DND-41 (cell line): ENCODE measurements around the gene DEPP1.

Source experiments
- ATAC-seq: fragments of 200-7000 bp; cut with Tn5 transposase; 3 replicates; pipeline ENCODE4 v1.9.1; 2021; ENCODE audit warnings: low read depth; ENCODE audit not compliant: insufficient read depth
- DNase-seq: peaks from one replicate; pipeline ENCODE4 v3.0.0-alpha.2; 2020
- H2AFZ ChIP-seq: 2 replicates; pipeline ENCODE4 v1.6.0; 2012; ENCODE audit warnings: low read depth, low read length
- H3K27ac ChIP-seq: 2 replicates; pipeline ENCODE4 v1.5.1; 2012; ENCODE audit warnings: low read length, inconsistent platforms
- H3K27me3 ChIP-seq: fragments of 200-600 bp; sonication (generic); 2 replicates; pipeline ENCODE4 v1.6.0; 2012; ENCODE audit warnings: low read length, mild to moderate bottlenecking, inconsistent platforms; ENCODE audit not compliant: insufficient read depth, poor library complexity
- H3K36me3 ChIP-seq: 2 replicates; pipeline ENCODE4 v1.5.1; 2012; ENCODE audit warnings: low read length, inconsistent platforms; ENCODE audit not compliant: insufficient read depth
- H3K4me1 ChIP-seq: 2 replicates; pipeline ENCODE4 v1.5.1; 2012; ENCODE audit warnings: mild to moderate bottlenecking, low read length; ENCODE audit not compliant: insufficient read depth
- H3K4me2 ChIP-seq: 2 replicates; pipeline ENCODE4 v1.6.0; 2012; ENCODE audit warnings: mild to moderate bottlenecking, moderate library complexity, low read length, inconsistent platforms; ENCODE audit not compliant: insufficient read depth
- H3K4me3 ChIP-seq, 2 experiments: fragments of 200-600 bp in 1 of 2; shearing (Covaris generic) in 1 of 2; 2 replicates each; pipeline ENCODE4 v1.5.1; 2012 to 2016; ENCODE audit warnings: inconsistent platforms in 2 of 2, low read length in 2 of 2, mild to moderate bottlenecking in 2 of 2, low read depth in 1 of 2, moderate library complexity in 1 of 2
- H3K79me2 ChIP-seq: 2 replicates; pipeline ENCODE4 v1.6.0; 2012; ENCODE audit warnings: low read length, inconsistent platforms; ENCODE audit not compliant: insufficient read depth
- H3K9ac ChIP-seq: 2 replicates; pipeline ENCODE4 v1.6.0; 2012; ENCODE audit warnings: low read depth, mild to moderate bottlenecking, inconsistent platforms, low read length, moderate library complexity
- H3K9me3 ChIP-seq: 2 replicates; pipeline ENCODE4 v1.5.1; 2012; ENCODE audit warnings: low read length, moderate library complexity, mild to moderate bottlenecking, inconsistent platforms; ENCODE audit not compliant: insufficient read depth, severe bottlenecking
- H4K20me1 ChIP-seq: 2 replicates; pipeline ENCODE4 v1.6.0; 2012; ENCODE audit warnings: low read length; ENCODE audit not compliant: insufficient read depth
- EZH2 ChIP-seq: IDR thresholded peaks from 3 replicates; pipeline ENCODE4 v1.6.1; 2012; ENCODE audit warnings: borderline replicate concordance, low read depth, mild to moderate bottlenecking, moderate library complexity, low read length, inconsistent platforms; ENCODE audit not compliant: severe bottlenecking
- TF ChIP-seq, protein P1 (sequence below): IDR thresholded peaks from 2 replicates; pipeline ENCODE4 v1.5.1; 2012; ENCODE audit warnings: borderline replicate concordance, low read length, moderate library complexity, mild to moderate bottlenecking; ENCODE audit not compliant: poor library complexity, severe bottlenecking; ENCODE audit errors: extremely low read depth

The DEPP1 gene

DNA sequence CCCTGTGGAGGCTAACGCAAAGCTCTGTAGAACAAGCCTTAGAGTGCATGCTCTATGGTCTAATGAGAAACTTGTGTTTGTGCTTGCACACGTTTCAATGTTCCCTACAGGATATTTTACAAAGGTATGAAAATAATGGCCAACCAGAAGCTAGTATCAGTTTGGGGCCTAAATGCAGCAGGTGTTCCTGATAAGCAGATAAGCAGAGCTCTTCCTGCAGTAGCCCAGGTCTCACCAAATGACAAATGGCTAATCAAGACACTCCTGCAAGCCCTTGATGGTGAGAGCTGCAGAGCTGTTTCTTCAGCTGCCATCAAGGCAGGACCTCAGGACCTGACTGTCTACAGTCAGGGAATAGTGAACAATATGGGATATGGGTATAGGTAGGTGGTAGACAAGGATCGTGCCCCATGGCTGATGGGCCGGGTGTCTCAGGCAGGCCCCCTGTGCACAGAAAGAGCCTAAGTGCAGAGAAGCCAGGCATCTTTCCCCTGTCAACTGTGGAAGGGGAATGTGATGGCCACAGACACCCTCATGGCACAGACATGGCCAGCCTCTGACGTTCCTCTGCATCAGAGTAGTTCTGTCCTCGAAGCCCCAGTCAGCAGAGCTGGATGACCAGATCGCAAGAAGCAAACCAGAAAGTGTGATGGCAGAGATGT, 42.2 kb downstream of the DEPP1 start:
- DNase-seq = no peak
- TF ChIP-seq, protein P1, sequence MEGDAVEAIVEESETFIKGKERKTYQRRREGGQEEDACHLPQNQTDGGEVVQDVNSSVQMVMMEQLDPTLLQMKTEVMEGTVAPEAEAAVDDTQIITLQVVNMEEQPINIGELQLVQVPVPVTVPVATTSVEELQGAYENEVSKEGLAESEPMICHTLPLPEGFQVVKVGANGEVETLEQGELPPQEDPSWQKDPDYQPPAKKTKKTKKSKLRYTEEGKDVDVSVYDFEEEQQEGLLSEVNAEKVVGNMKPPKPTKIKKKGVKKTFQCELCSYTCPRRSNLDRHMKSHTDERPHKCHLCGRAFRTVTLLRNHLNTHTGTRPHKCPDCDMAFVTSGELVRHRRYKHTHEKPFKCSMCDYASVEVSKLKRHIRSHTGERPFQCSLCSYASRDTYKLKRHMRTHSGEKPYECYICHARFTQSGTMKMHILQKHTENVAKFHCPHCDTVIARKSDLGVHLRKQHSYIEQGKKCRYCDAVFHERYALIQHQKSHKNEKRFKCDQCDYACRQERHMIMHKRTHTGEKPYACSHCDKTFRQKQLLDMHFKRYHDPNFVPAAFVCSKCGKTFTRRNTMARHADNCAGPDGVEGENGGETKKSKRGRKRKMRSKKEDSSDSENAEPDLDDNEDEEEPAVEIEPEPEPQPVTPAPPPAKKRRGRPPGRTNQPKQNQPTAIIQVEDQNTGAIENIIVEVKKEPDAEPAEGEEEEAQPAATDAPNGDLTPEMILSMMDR = no peak
- no peak for TF ChIP-seq EZH2

GRCh38 chr10:44935966-44936295, 42.7 kb downstream of the DEPP1 start:
- H3K4me1 ChIP-seq = peaks cover 33% of the 10 kb centered on the region
- peak; percentile 42 for DNase-seq
- no peaks in the 10 kb centered on the region for H3K9me3 ChIP-seq
- H3K79me2 ChIP-seq = no peaks in the 10 kb centered on the region
- peak overlapping the region; percentile 48 for H3K27ac ChIP-seq
- H3K36me3 ChIP-seq = no peaks in the 10 kb centered on the region
- no peak overlapping the region; the same call in 1 of the 2 replicates for H3K4me2 ChIP-seq
- no peaks in the 10 kb centered on the region for H4K20me1 ChIP-seq
- H3K27me3 ChIP-seq = no peaks in the 10 kb centered on the region
- TF ChIP-seq, protein P1 = no peak
- no peak for TF ChIP-seq EZH2
- no peak overlapping the region for H3K4me3 ChIP-seq
- H3K9ac ChIP-seq = 0 out of 2 replicates have a peak overlapping the region, but pooled peaks have one; percentile 3
- H2AFZ ChIP-seq = peak overlapping the region; percentile 23
- ATAC-seq = peak; percentile 4; the same call in 1 of the 3 replicates

More for the DNA sequence above, 42.2 kb downstream of the DEPP1 start:
- Histone ChIP-seq H3K27ac (peak overlapping the region; percentile 48), H3K9me3 (no peaks in the 10 kb centered on the region), H3K4me3 (no peak overlapping the region), H3K4me1 (peaks cover 33% of the 10 kb centered on the region), H2AFZ (peak overlapping the region; percentile 23; the same call in 1 of the 2 replicates), H3K36me3 (no peaks in the 10 kb centered on the region), H3K79me2 (no peaks in the 10 kb centered on the region), H3K4me2 (no peak overlapping the region), H4K20me1 (no peaks in the 10 kb centered on the region), H3K27me3 (no peaks in the 10 kb centered on the region), H3K9ac (no peak overlapping the region)
- 0 out of 3 replicates have a peak, but pooled peaks have one; percentile 6 for ATAC-seq

- Histone ChIP-seq H4K20me1 (no peaks in the 10 kb centered on the region), H3K4me1 (peaks cover 33% of the 10 kb centered on the region), H2AFZ (peak overlapping the region; percentile 23; the same call in 1 of the 2 replicates), H3K36me3 (no peaks in the 10 kb centered on the region), H3K9ac (0 out of 2 replicates have a peak overlapping the region, but pooled peaks have one; percentile 3), H3K27me3 (no peaks in the 10 kb centered on the region), H3K9me3 (no peaks in the 10 kb centered on the region), H3K79me2 (no peaks in the 10 kb centered on the region), H3K27ac (peak overlapping the region; percentile 48), H3K4me3 (no peak overlapping the region), H3K4me2 (no peak overlapping the region; the same call in 1 of the 2 replicates)
- DNase-seq (no peak), ATAC-seq (no peak; the same call in 2 of the 3 replicates)
- no peak for TF ChIP-seq EZH2
- TF ChIP-seq, protein P1 = no peak
Observed at GRCh38 chr10:44935201-44935965, 43.2 kb downstream of the DEPP1 start.
